Measurements from ENCODE around the gene TBC1D1.
A peak's percentile ranks its signal among the peaks of the same experiment; 100 is the strongest.

TBC1D1 gene

GRCh38 chr4:37902738-37903693 is 12.1 kb downstream of the TBC1D1 start:
- no peak overlapping the region for H2AFZ ChIP-seq (ENCODE audit: insufficient read depth, low read length, poor library complexity)
- no peaks in the 10 kb centered on the region for H3K9me3 ChIP-seq (ENCODE audit: insufficient read depth, low read depth, low read length)
- no peak overlapping the region for H3K4me2 ChIP-seq (ENCODE audit: low read length)
- no peak overlapping the region for H2BK120ac ChIP-seq (ENCODE audit: insufficient read depth, low read length, poor library complexity)
- H3K9ac ChIP-seq (ENCODE audit: low read length): no peak overlapping the region
- H3K79me2 ChIP-seq (ENCODE audit: control insufficient read depth, insufficient read depth, low read length, poor library complexity): no peaks in the 10 kb centered on the region
- no peaks in the 10 kb centered on the region for H3K36me3 ChIP-seq (ENCODE audit: control insufficient read depth in 1 of 2, insufficient read depth in 2 of 2, low read length in 2 of 2)
- no peak overlapping the region for H3K14ac ChIP-seq (ENCODE audit: low read length)
- no peak overlapping the region for H2BK5ac ChIP-seq (ENCODE audit: low read depth, low read length, poor library complexity)
- H3K23ac ChIP-seq (ENCODE audit: low read length): no peak overlapping the region
- no peak overlapping the region for H2BK12ac ChIP-seq (ENCODE audit: low read length)
- H2AK5ac ChIP-seq (ENCODE audit: low read length): no peak overlapping the region
- no peaks in the 10 kb centered on the region for H3K79me1 ChIP-seq (ENCODE audit: low read length)
- WGBS (ENCODE audit: extremely low coverage, insufficient coverage, insufficient read length): no CpG with 5 or more reads among the region's 9 CpGs
- DNase-seq: peak; percentile 18 to 76
- H4K8ac ChIP-seq (ENCODE audit: low read depth, low read length): no peak overlapping the region
- H4K12ac ChIP-seq (ENCODE audit: low read depth, low read length): no peak overlapping the region
- H4K91ac ChIP-seq (ENCODE audit: low read depth, low read length): no peak overlapping the region
- peaks cover 0 to 2% of the 10 kb centered on the region in 2 experiments for H3K4me1 ChIP-seq (ENCODE audit: control insufficient read depth in 1 of 2, insufficient read depth in 2 of 2, low read length in 2 of 2)
- H3K27me3 ChIP-seq (ENCODE audit: insufficient read depth, low read length): no peaks in the 10 kb centered on the region
- no peak overlapping the region for H3K4me3 ChIP-seq (ENCODE audit: low read depth, low read length)
- no peak overlapping the region for H3K18ac ChIP-seq (ENCODE audit: low read length)
- no peak overlapping the region for H3K4ac ChIP-seq (ENCODE audit: low read depth, low read length)
- H3K27ac ChIP-seq (ENCODE audit: low read depth, low read length): no peak overlapping the region

GRCh38 chr4:37903901-37904300 is 13.0 kb downstream of the TBC1D1 start:
- Histone ChIP-seq H3K4me1 (ENCODE audit: control insufficient read depth in 1 of 2, insufficient read depth in 2 of 2, low read length in 2 of 2) (peaks cover 0 to 2% of the 10 kb centered on the region in 2 experiments), H3K4ac (ENCODE audit: low read depth, low read length) (no peak overlapping the region), H3K27ac (ENCODE audit: low read depth, low read length) (no peak overlapping the region), H3K79me2 (ENCODE audit: control insufficient read depth, insufficient read depth, low read length, poor library complexity) (no peaks in the 10 kb centered on the region), H3K4me3 (ENCODE audit: low read depth, low read length) (no peak overlapping the region), H3K14ac (ENCODE audit: low read length) (no peak overlapping the region), H3K23ac (ENCODE audit: low read length) (no peak overlapping the region), H2BK12ac (ENCODE audit: low read length) (no peak overlapping the region), H4K12ac (ENCODE audit: low read depth, low read length) (no peak overlapping the region), H2AFZ (ENCODE audit: insufficient read depth, low read length, poor library complexity) (no peak overlapping the region), H3K9ac (ENCODE audit: low read length) (no peak overlapping the region), H2BK120ac (ENCODE audit: insufficient read depth, low read length, poor library complexity) (no peak overlapping the region), H4K91ac (ENCODE audit: low read depth, low read length) (no peak overlapping the region), H3K4me2 (ENCODE audit: low read length) (no peak overlapping the region), H4K8ac (ENCODE audit: low read depth, low read length) (no peak overlapping the region), H3K9me3 (ENCODE audit: insufficient read depth, low read depth, low read length) (no peaks in the 10 kb centered on the region), H3K79me1 (ENCODE audit: low read length) (no peaks in the 10 kb centered on the region), H3K27me3 (ENCODE audit: insufficient read depth, low read length) (no peaks in the 10 kb centered on the region), H2BK5ac (ENCODE audit: low read depth, low read length, poor library complexity) (no peak overlapping the region), H2AK5ac (ENCODE audit: low read length) (no peak overlapping the region), H3K36me3 (ENCODE audit: control insufficient read depth in 1 of 2, insufficient read depth in 2 of 2, low read length in 2 of 2) (no peaks in the 10 kb centered on the region), H3K18ac (ENCODE audit: low read length) (no peak overlapping the region)
- WGBS (ENCODE audit: extremely low coverage, insufficient coverage, insufficient read length): no CpG with 5 or more reads among the region's 3 CpGs
- no peak for DNase-seq

- no peak overlapping the region for H3K23ac ChIP-seq (ENCODE audit: low read length)
- H3K27me3 ChIP-seq (ENCODE audit: insufficient read depth, low read length): no peaks in the 10 kb centered on the region
- no peak overlapping the region for H3K4me2 ChIP-seq (ENCODE audit: low read length)
- H2BK120ac ChIP-seq (ENCODE audit: insufficient read depth, low read length, poor library complexity): no peak overlapping the region
- H2BK5ac ChIP-seq (ENCODE audit: low read depth, low read length, poor library complexity): no peak overlapping the region
- no peak overlapping the region for H3K4me3 ChIP-seq (ENCODE audit: low read depth, low read length)
- H3K18ac ChIP-seq (ENCODE audit: low read length): no peak overlapping the region
- no peak overlapping the region for H3K9ac ChIP-seq (ENCODE audit: low read length)
- WGBS (ENCODE audit: extremely low coverage, insufficient coverage, insufficient read length): no CpG with 5 or more reads among the region's 3 CpGs
- H3K4ac ChIP-seq (ENCODE audit: low read depth, low read length): no peak overlapping the region
- no peak overlapping the region for H2AK5ac ChIP-seq (ENCODE audit: low read length)
- no peak overlapping the region for H4K91ac ChIP-seq (ENCODE audit: low read depth, low read length)
- no peaks in the 10 kb centered on the region for H3K9me3 ChIP-seq (ENCODE audit: insufficient read depth, low read depth, low read length)
- H3K14ac ChIP-seq (ENCODE audit: low read length): no peak overlapping the region
- no peak for DNase-seq
- no peak overlapping the region for H3K27ac ChIP-seq (ENCODE audit: low read depth, low read length)
- H3K36me3 ChIP-seq (ENCODE audit: control insufficient read depth in 1 of 2, insufficient read depth in 2 of 2, low read length in 2 of 2): no peaks in the 10 kb centered on the region
- no peaks in the 10 kb centered on the region for H3K79me1 ChIP-seq (ENCODE audit: low read length)
- H4K8ac ChIP-seq (ENCODE audit: low read depth, low read length): no peak overlapping the region
- no peaks in the 10 kb centered on the region for H3K79me2 ChIP-seq (ENCODE audit: control insufficient read depth, insufficient read depth, low read length, poor library complexity)
- H2AFZ ChIP-seq (ENCODE audit: insufficient read depth, low read length, poor library complexity): no peak overlapping the region
- peaks cover 0 to 2% of the 10 kb centered on the region in 2 experiments for H3K4me1 ChIP-seq (ENCODE audit: control insufficient read depth in 1 of 2, insufficient read depth in 2 of 2, low read length in 2 of 2)
- no peak overlapping the region for H4K12ac ChIP-seq (ENCODE audit: low read depth, low read length)
- no peak overlapping the region for H2BK12ac ChIP-seq (ENCODE audit: low read length)
These were observed 13.9 kb downstream of the TBC1D1 start for GRCh38 chr4:37904824-37905223.

- H4K12ac ChIP-seq (ENCODE audit: low read depth, low read length): no peak overlapping the region
- H2BK120ac ChIP-seq (ENCODE audit: insufficient read depth, low read length, poor library complexity): no peak overlapping the region
- H3K9me3 ChIP-seq (ENCODE audit: insufficient read depth, low read depth, low read length): no peaks in the 10 kb centered on the region
- no peak overlapping the region for H3K23ac ChIP-seq (ENCODE audit: low read length)
- WGBS (ENCODE audit: extremely low coverage, insufficient coverage, insufficient read length): no CpG with 5 or more reads among the region's 7 CpGs
- no peaks in the 10 kb centered on the region for H3K27me3 ChIP-seq (ENCODE audit: insufficient read depth, low read length)
- H3K18ac ChIP-seq (ENCODE audit: low read length): no peak overlapping the region
- no peak overlapping the region for H2AK5ac ChIP-seq (ENCODE audit: low read length)
- H3K4ac ChIP-seq (ENCODE audit: low read depth, low read length): no peak overlapping the region
- H3K4me2 ChIP-seq (ENCODE audit: low read length): no peak overlapping the region
- no peak overlapping the region for H2BK5ac ChIP-seq (ENCODE audit: low read depth, low read length, poor library complexity)
- H2AFZ ChIP-seq (ENCODE audit: insufficient read depth, low read length, poor library complexity): no peak overlapping the region
- no peak overlapping the region for H2BK12ac ChIP-seq (ENCODE audit: low read length)
- no peak overlapping the region for H4K91ac ChIP-seq (ENCODE audit: low read depth, low read length)
- no peaks in the 10 kb centered on the region for H3K79me1 ChIP-seq (ENCODE audit: low read length)
- H3K4me3 ChIP-seq (ENCODE audit: low read depth, low read length): no peak overlapping the region
- no peaks in the 10 kb centered on the region for H3K36me3 ChIP-seq (ENCODE audit: control insufficient read depth in 1 of 2, insufficient read depth in 2 of 2, low read length in 2 of 2)
- H3K27ac ChIP-seq (ENCODE audit: low read depth, low read length): no peak overlapping the region
- H3K79me2 ChIP-seq (ENCODE audit: control insufficient read depth, insufficient read depth, low read length, poor library complexity): no peaks in the 10 kb centered on the region
- DNase-seq: peak in 1 of 2 donors; percentile 42
- H4K8ac ChIP-seq (ENCODE audit: low read depth, low read length): no peak overlapping the region
- H3K14ac ChIP-seq (ENCODE audit: low read length): no peak overlapping the region
- H3K4me1 ChIP-seq (ENCODE audit: control insufficient read depth in 1 of 2, insufficient read depth in 2 of 2, low read length in 2 of 2): peaks cover 0 to 2% of the 10 kb centered on the region in 2 experiments
- no peak overlapping the region for H3K9ac ChIP-seq (ENCODE audit: low read length)
These were observed 14.8 kb downstream of the TBC1D1 start for GRCh38 chr4:37905533-37906169.

Measured in trophoblast cell (in vitro differentiated cells and primary cell).